Esophagus muscularis mucosa (tissue), 3 donors: ENCODE data around the gene TNFAIP8L1.

ENCODE experiments used
- CTCF ChIP-seq, 3 experiments: fragments of 200-600 bp in 2 of 3; fragments of 450-650 bp in 1 of 3; sonication (generic) in 2 of 3; IDR thresholded peaks; one replicate each; pipeline ENCODE4 v1.5.1; 2017 to 2019; ENCODE audit warnings: antibody characterized with exemption in 3 of 3, mild to moderate bottlenecking in 2 of 3, moderate library complexity in 1 of 3
- POLR2A ChIP-seq: fragments of 450-650 bp; IDR thresholded peaks from one replicate; pipeline ENCODE4 v1.6.1; 2017; ENCODE audit warnings: antibody characterized with exemption, moderate library complexity, mild to moderate bottlenecking, low read depth

GRCh38 chr19:4700693-4700970 lies 61.3 kb downstream of the TNFAIP8L1 start:
- no peak for TF ChIP-seq CTCF (IDR thresholded peaks at IDR 0.05)
- no peak for TF ChIP-seq POLR2A
